Kidney (tissue), 14 donors: ENCODE data around the gene PFDN2. TPM values are rescaled to one million over a fixed set of nuclear protein-coding genes. Genes with fewer than 3 reads are reported as not detected.

ENCODE experiments used
- DNase-seq, 5 donors: peaks; one replicate each; pipeline ENCODE4 v3.0.0-alpha.2; 2013 to 2020
- FAIRE-seq: peaks from 2 replicates; lab custom pipeline; 2012; peaks lifted over from hg19 to GRCh38; lab: Jason Lieb, UNC
- H3K27ac ChIP-seq, 2 donors: one replicate each; pipeline ENCODE4 v1.7.0; 2013; ENCODE audit warnings: low read depth in 2 of 2, low read length in 2 of 2, inconsistent platforms in 1 of 2
- H3K27me3 ChIP-seq: one replicate; pipeline ENCODE4 v1.7.1; 2013; ENCODE audit warnings: low read length, inconsistent platforms; ENCODE audit not compliant: control insufficient read depth, insufficient read depth
- H3K36me3 ChIP-seq, 3 donors: one replicate each; pipeline versions ENCODE4 v1.7.0 to v1.7.1; 2013; ENCODE audit warnings: low read length in 3 of 3, control low read depth in 1 of 3, inconsistent platforms in 1 of 3; ENCODE audit not compliant: insufficient read depth in 3 of 3, control insufficient read depth in 2 of 3
- H3K4me1 ChIP-seq, 3 donors: one replicate each; pipeline versions ENCODE4 v1.7.0 to v1.7.1; 2013; ENCODE audit warnings: low read length in 3 of 3, inconsistent platforms in 1 of 3, low read depth in 1 of 3; ENCODE audit not compliant: control insufficient read depth in 2 of 3, insufficient read depth in 2 of 3
- H3K4me3 ChIP-seq, 3 donors: one replicate each; pipeline versions ENCODE4 v1.7.0 to v1.8.1; 2013; ENCODE audit warnings: low read length in 3 of 3, control low read depth in 1 of 3, inconsistent platforms in 1 of 3
- H3K9ac ChIP-seq, 3 donors: one replicate each; pipeline versions ENCODE4 v1.7.0 to v1.7.1; 2013; ENCODE audit warnings: low read length in 3 of 3, control low read depth in 1 of 3, inconsistent platforms in 1 of 3
- H3K9me3 ChIP-seq, 3 donors: one replicate each; pipeline versions ENCODE4 v1.7.0 to v1.7.1; 2013; ENCODE audit warnings: low read length in 3 of 3, control low read depth in 1 of 3, inconsistent platforms in 1 of 3; ENCODE audit not compliant: control insufficient read depth in 2 of 3, insufficient read depth in 1 of 3
- intact Hi-C: fragments of 100-400 bp; cut with DNase I; formaldehyde crosslinking; loops from one replicate; pipeline ENCODE4 v1.11.1; 2022
- polyA plus RNA-seq: library from polyadenylated mRNA; stranded (reverse); fragments of 350-450 nt; fragmentation: Illumina TruSeq; extraction: RNeasy Lipid Tissue Mini Kit (QIAGEN cat#74804); gene quantifications from one replicate; pipeline ENCODE4 v1.2.3, GENCODE V29; 2014; ENCODE audit warnings: low read depth, low replicate concordance; ENCODE audit not compliant: insufficient read depth
- total RNA-seq: library from RNA; stranded (reverse); fragmentation: NEBNext Ultra II Directional; extraction: Animal tissue kit (Norgen Biotek cat#: 25700); gene quantifications from one replicate; pipeline ENCODE4 v1.2.1, GENCODE V29; 2021
- TF ChIP-seq, protein P1 (sequence below): IDR thresholded peaks from 3 replicates; pipeline ENCODE4 v1.5.1; 2012; ENCODE audit warnings: mild to moderate bottlenecking, moderate library complexity, borderline replicate concordance; ENCODE audit not compliant: insufficient read depth; ENCODE audit errors: extremely low read depth
- donor health status: control.
- donor health status: control.
- donor health status: control.
- donor health status: control.
- donor health status: control.
- donor health status: DM: yes; HTN: yes; CAD: no.
- donor health status: Normal renal cell carcinoma (clear cell type).

Gene PFDN2
- total and polyA plus RNA-seq, 2 donors from 2014 or later: 46.7 to 149 TPM

DNA sequence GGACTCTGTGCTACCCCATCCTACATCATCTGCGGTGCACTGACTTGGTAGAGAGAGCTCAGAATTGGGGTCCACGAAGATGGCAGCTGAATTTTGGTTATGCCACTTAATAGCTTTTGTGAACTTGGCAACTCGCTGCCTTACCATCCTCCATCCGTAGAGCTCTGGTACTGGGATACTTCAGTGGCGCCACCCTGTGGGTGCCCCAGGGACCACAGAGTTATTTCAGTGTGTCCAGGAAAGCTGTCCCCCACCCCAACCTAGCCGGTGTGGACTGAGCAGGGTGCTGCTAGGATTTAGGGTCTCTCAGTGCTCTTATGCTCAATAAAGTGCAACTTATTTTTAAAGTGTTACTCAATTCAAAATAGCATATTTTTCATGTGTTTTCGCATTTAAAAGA is 63.0 kb downstream of the PFDN2 start:
- intact Hi-C loops: no loop called here
- Histone ChIP-seq H3K36me3 (no peaks in the 10 kb centered on the region), H3K4me3 (no peak overlapping the region), H3K4me1 (no peaks in the 10 kb centered on the region), H3K27ac (no peak overlapping the region), H3K9ac (no peak overlapping the region), H3K9me3 (no peaks in the 10 kb centered on the region), H3K27me3 (no peaks in the 10 kb centered on the region)
- DNase-seq: peak in 1 of 5 donors; percentile 26
- FAIRE-seq: no peak
- TF ChIP-seq, protein P1, sequence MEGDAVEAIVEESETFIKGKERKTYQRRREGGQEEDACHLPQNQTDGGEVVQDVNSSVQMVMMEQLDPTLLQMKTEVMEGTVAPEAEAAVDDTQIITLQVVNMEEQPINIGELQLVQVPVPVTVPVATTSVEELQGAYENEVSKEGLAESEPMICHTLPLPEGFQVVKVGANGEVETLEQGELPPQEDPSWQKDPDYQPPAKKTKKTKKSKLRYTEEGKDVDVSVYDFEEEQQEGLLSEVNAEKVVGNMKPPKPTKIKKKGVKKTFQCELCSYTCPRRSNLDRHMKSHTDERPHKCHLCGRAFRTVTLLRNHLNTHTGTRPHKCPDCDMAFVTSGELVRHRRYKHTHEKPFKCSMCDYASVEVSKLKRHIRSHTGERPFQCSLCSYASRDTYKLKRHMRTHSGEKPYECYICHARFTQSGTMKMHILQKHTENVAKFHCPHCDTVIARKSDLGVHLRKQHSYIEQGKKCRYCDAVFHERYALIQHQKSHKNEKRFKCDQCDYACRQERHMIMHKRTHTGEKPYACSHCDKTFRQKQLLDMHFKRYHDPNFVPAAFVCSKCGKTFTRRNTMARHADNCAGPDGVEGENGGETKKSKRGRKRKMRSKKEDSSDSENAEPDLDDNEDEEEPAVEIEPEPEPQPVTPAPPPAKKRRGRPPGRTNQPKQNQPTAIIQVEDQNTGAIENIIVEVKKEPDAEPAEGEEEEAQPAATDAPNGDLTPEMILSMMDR: no peak

DNA sequence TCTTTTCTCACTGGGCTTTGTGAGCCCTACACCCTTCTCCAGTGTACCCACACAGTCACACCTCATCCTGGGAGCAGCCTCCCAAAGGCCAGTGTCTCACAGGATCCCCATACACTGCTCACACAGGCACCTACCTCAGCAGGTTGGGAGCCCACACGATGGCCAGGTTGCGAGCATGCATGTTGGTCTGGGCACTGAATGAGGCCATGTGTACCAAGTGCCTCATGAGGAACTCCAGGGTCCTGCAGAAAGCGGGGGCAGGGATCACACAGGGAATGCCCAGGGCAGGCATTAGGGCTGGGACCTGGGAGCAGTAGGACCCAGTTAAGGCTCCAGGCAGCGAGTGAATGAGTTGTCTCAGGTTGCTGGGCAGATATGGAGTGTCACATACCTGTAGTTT is 63.6 kb downstream of the PFDN2 start:
- DNase-seq (peak in 1 of 5 donors; percentile 41), FAIRE-seq (no peak)
- Histone ChIP-seq H3K4me1 (no peaks in the 10 kb centered on the region), H3K27me3 (no peaks in the 10 kb centered on the region), H3K36me3 (no peaks in the 10 kb centered on the region), H3K27ac (no peak overlapping the region), H3K4me3 (no peak overlapping the region), H3K9ac (no peak overlapping the region), H3K9me3 (no peaks in the 10 kb centered on the region)
- TF ChIP-seq, protein P1: no peak
- intact Hi-C loops: no loop called here

DNA sequence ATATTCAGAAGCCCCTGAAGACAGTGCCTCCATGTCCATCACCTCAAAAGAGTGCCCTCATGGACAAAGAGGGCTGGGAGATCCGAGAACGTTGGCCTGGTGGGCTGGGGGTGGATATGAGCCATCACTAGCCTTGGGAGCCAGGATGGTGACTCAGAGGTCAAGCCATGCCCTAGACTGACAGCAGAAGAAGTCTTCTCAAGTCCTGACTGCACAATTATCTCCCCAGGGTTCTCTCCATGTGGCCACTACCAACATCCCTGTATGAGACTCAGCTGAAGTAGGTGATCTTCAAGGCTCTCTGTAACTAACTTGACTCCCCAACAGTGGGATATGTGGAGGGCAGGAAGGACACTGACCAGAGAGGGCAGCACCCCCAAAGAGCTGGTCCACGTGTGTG is 64.9 kb downstream of the PFDN2 start:
- no peaks in the 10 kb centered on the region for H3K36me3 ChIP-seq
- FAIRE-seq: no peak
- TF ChIP-seq, protein P1: no peak

DNA sequence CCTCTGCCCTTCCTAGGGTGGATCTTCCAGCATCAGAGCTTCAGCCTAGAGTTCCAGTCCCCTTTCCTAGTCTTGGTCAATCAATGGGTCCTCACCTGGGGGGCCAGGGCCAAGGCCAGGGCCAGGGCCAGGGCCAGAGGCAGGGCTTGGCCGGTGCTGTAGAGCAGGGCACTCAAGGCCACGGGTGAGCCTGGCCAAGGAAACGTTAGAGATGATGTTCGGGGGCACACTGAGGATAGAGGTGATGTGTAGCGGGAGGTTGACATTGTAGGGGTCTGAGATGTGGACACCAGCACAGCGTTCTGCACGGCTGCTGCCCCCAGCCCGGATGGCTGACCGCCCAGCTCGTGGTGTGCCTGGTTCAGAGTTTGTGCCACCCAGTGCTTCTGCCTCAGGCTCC is 66.6 kb downstream of the PFDN2 start:
- no peaks in the 10 kb centered on the region for H3K9me3 ChIP-seq
- H3K27ac ChIP-seq: no peak overlapping the region
- H3K4me3 ChIP-seq: no peak overlapping the region
- H3K4me1 ChIP-seq: peaks cover 0 to 2% (median 0%) of the 10 kb centered on the region in 3 donors
- no peaks in the 10 kb centered on the region for H3K27me3 ChIP-seq
- FAIRE-seq (no peak), DNase-seq (no peak)
- no peaks in the 10 kb centered on the region for H3K36me3 ChIP-seq
- intact Hi-C loops: no loop called here
- TF ChIP-seq, protein P1: no peak
- H3K9ac ChIP-seq: no peak overlapping the region

More for the DNA sequence above, 64.9 kb downstream of the PFDN2 start:
- peak in 1 of 5 donors; percentile 38 for DNase-seq
- Histone ChIP-seq H3K27me3 (no peaks in the 10 kb centered on the region), H3K4me3 (no peak overlapping the region), H3K9me3 (no peaks in the 10 kb centered on the region), H3K9ac (no peak overlapping the region), H3K27ac (no peak overlapping the region), H3K4me1 (no peaks in the 10 kb centered on the region)
- intact Hi-C loops: no loop called here
